Stimulated activated CD4-positive, alpha-beta T cell treated with anti-CD3 and anti-CD28 coated beads, TNF-alpha, amount 100 ng/mL, for 48 hours (primary cell): ENCODE data around the gene GRHL1.

Source experiments
- DNase-seq, 3 donors: peaks; one replicate each; pipeline ENCODE4 v3.0.0-alpha.2; 2020; ENCODE audit warnings: low read depth in 3 of 3

The GRHL1 gene

GRCh38 chr2:9948721-9949120, 2.8 kb upstream of the GRHL1 start:
- no peak for DNase-seq

- no peak for DNase-seq
Observed at GRCh38 chr2:9949239-9949991, 2.1 kb upstream of the GRHL1 start.

DNA sequence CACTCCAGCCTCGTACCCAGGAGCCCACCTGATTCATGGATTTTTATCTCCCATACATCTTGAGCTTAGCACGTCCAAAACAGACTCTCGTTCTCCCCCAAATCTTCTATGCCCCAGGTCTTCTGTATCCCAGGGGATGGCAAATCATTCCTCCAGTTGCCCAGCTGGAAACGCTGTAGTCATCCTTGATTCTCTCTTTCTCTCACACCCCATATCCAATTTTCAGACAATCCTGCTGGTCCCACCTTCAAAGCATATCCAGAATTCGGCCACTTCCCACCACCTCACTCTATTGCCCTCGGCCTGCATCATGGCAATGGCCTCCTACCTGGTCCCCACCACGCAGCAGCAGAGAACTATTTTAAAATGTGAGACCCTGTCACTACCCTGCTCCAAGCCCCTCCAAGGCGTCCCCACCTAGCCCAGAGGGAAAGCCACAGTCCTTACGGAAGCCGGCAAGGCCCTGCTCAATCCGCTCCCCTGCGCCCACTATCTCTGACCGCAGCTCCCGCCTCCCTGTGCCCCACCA, 1.4 kb upstream of the GRHL1 start:
- no peak for DNase-seq

DNA sequence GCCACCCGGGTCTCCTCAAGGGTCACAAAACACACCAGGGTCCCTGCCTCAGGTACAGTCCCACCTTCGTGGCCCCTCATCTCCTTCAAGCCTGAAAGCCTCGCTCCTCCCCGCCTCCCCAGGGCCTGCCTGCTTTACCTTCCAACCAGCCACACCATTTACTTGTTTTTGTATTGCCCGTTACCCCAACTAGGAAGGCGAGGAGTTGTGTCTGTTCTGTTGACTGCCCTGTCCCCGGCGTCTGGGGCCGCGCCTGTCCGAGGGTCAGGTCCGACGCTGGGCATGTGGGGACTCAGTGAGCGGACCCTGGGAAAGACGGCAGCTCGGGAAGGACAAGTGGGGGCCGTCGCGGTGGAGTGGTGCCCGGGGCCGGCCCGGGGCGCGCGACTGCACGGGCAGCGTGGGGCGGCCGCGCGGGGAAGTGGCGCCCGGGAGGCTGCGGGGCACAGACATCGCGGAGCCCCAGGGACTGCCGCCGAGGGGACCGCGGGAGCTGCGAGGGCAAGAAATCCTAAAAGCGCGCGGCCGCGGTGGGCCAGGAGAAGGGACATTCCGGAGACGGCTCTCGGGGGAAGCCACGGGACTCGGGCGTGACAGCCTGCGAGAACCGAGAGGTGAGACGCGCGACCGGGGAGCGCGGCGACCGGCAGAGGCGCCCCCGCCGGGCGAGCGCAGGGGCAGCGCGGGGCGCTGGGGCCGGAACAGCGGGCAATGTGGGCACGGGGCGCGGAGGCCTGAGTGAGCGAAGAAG, 797 bp upstream of the GRHL1 start:
- peak in 1 of 3 donors; percentile 27 for DNase-seq

DNA sequence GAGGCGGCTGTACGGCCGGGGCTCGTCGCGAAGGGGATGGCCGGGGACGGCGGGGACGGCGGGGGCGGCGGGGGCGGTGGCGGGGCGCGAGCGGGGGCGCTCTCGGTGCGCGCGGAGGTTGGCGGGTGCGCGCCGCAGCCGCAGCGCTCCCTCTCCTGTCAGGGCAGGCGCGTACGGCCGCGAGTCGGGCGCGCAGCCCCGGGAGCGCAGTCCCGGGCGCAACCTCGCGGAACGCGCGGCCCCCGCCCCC, 296 bp upstream of the GRHL1 start:
- no peak for DNase-seq

DNA sequence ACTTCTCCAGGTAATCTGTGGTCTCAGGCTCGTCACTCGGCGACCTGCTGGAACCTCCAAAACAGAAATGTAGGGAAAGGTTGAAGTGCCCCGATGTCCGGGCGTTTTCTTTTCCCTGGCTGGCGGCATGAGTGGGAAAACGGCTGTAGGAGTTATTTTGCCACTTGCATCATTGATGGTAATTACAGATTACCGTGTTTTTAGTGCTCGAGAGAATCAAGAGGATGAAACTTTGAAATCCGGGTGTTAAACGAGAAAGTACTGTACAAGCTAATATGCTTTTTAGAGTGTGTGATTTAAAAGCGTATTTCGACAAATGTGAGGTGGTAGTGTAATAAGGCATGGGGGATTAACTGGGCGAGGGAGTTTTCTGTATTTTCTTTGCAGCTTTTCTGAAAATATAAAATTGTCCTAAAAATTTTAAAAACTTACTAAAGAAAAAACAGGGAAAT, 819 bp downstream of the GRHL1 start:
- no peak for DNase-seq

DNA sequence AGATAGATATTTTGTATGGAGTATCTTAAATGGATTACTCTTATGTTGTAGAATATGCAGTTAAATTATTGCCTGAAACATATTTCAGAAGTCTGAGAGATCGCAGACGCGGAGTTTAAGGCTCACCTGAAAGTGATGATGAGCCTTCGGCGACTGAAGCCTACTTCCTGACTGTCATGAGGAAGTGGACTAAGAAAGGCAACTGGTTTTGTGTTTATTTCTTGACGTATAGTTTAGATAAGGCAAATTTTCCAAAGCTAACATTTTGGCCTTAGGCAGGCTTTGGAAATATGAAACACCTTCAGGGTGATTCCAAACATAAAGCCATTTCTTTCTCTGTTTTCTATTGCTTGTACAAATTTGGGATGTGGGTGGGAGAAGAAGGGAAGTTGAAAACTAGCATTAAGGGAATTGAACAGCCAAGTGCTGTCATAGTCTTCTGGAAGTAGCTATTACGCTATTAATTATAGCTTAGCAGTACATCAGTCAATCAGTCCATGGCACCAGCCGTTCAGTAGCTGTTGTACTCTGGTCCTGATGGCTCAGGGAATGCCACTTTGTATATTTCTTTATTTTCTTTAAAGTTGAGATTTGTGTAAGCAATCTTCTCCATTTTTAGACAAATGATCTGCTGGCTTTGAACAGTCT, 1.5 kb downstream of the GRHL1 start:
- no peak for DNase-seq

DNA sequence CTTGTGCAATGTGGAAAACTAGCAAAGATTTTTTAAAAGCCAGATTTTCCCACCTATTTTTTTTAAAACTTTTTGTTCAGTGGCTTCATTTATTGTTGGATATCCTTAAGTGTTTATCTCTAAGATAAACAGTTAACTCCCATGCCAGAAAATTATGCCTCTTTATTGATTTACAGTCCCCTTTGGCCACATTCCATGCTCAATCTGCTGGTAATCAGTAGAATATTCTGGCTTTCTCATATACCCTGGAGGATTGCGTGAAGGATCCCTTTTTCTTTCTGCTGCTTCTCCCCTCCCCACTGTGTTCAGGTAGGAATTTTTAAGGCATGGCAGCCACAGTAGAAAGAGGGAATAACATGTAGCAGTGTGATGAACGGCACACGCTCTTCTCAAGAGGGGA, 2.6 kb downstream of the GRHL1 start:
- no peak for DNase-seq

DNA sequence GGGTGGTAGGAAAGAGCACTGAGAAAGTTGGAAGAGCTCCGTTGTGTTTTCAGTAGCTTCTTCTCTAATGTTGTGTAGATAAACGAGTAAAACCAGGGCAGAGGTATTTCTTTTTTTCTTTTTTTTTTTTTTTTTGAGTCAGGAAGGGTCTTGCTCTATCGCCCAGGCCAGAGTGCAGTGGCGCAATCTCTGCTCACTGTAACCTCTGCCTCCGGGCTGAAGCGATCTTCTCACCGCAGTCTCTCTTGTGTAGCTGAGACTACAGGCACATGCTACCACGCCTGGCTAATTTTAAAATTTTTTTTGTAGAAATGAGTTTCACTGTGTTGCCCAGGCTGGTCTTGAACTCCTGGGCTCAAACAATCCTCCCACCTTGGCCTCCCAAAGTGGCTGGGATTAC, 6.6 kb downstream of the GRHL1 start:
- no peak for DNase-seq

DNA sequence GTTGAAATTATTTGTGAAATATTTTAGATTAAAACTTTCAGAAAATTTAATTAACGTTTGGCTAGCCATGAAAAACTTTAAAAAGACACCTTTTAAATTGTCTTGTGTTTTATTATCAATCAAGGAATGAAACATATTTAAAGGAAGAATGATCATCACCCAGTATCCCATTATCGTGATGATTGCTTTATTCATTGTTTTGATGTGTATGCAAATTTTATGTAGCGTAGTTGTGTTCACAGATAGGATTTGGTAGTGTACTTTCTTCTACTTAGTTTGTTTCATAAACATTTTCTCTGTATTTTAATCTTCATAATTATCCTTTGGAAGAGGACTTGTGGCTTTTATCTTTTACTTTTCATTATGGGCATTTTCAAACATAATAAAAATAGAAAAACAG, 7.8 kb downstream of the GRHL1 start:
- DNase-seq = no peak

GRCh38 chr2:9961013-9961412, 9.5 kb downstream of the GRHL1 start:
- no peak for DNase-seq

DNA sequence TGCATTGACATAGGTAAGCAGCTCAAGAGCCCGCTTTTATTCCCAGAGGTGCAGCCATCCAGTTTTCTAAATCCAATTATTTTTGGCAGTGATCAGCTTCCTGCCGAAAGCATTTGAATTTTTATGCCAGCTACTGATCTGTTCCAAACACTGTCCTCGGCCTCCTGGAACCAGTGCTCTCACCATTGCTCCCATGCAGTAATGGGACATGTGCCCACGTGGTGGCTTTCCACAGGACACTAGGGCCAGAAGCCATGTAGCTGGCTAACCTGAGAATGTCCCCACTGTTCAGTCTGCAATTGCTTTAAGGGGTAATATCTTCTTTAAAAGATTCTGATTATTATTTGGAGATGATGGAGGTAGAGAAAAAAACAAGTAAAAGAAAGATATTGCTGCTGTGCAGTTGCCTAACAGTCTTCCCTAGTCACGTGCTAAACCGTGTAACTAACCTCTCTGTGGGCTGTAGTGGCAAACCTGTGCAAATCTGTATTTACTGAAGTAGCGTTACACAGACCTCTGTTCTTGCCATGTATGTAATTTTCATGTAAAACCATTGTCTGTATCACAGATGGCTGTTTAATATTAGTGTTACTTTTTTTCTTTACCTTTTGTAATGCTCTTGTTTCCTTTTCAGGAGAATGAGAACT, 13.0 kb downstream of the GRHL1 start:
- DNase-seq = no peak

DNA sequence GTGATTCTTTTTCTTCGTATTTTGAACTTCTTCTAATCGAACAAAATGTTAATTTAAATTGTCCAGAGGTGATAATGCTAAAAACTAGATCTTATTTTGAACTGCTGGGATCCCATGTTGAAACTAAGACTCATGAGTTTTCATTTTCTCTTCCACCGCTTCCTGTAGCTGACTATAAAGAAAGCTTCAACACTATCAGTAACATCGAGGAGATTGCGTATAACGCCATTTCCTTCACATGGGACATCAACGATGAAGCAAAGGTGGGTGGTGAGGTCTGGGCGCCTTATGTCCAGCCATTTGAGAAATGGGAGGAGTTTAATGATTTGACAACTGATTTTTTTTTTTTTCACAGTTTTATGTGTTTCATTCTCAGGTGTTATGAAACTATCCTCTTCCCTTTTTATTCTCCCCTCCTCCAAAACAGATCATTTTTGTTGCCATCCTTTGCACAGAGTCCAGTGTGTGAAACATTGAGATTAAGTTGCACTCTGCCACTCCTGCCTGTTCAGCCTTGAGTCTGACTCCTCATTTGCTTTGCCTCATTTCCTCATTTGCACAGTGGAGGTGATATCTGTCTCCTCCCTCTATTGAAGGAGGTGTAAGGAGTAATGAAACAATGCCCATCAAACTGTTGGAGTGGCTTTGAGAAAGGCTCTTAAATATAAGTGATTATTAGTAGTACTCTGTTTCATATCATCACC, 13.8 kb downstream of the GRHL1 start:
- no peak for DNase-seq

GRCh38 chr2:9966491-9967022, 15.1 kb downstream of the GRHL1 start:
- no peak for DNase-seq

DNA sequence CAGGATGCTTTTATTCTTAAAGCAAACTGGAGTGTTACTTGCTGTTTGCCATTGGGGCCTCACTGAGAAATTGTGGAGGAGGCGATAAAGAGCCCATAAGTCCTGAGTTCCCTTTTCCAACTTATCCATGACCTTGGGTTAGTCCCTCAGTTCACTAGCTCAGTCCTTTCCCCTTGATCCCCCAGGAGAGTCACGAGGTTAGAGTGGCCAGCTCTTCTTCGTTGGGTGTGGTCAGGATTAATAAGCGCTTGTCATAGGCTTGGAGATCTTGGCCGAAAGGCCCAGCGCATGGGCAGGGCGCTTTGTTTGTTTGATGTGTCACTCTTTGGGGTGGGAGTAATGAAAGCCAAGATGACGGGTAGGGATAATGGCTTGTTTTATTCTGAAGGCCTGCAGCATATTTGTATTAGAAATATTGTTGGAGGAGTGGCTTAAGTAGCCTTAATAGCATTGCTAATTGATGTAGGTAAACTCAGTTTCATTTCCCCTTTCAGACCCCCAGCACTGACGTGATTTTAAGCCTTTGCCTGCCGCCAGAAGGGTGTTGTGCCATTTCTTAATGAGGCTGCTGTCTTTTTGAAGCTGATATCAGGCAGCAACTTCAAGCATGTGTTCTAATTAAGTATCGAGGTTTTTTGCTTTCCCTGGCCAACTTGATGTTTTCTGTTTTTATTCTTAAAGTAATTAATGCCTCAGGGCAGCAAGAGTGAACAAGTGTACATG, 15.7 kb downstream of the GRHL1 start:
- DNase-seq = no peak

- no peak for DNase-seq
Observed at GRCh38 chr2:9968553-9969497, 17.3 kb downstream of the GRHL1 start.

GRCh38 chr2:9970200-9971044, 18.9 kb downstream of the GRHL1 start:
- DNase-seq = no peak

DNA sequence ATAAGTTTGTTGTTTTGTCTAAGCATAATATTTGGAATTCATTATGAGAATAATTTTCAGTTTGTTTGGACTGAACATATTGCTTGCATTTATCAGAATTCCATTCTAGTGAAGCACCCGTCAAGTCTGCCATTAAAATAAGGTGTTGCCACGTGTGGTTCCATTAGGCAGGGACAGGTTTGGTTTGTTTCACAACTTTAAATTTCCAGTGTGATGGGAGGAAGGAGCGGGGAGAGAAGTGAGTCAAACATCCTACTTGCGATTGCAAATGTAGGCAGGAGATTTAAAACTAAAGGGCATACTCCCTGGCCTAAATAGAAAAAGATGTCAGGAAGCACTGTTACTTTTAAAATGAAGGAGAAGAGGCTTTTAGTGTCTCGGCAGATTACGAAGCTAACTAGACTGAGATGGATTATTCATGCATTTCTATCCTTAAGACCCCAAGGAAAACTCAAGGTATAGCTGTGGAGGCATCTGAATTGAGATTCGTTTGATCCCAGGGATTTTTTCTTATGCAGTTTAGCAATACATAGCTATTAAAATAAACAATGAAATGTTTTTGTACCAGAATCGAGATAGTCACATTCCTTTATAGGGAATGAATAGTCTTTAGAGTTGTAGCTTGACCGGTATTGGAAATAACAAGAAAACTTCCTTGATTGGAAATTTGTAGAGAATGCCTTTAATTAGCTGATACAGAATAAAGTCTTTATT, 19.8 kb downstream of the GRHL1 start:
- no peak for DNase-seq
